ENCODE results near the gene TLE2. TPM values are rescaled to one million over a fixed set of nuclear protein-coding genes. Genes with fewer than 3 reads are reported as not detected.
A peak's percentile ranks its signal among the peaks of the same experiment; 100 is the strongest.

TLE2 gene
- total and polyA plus RNA-seq, 9 of the 15 experiments (the other 6 are each of a cell fraction or from before 2014, with no cell fraction given) = 0.35 to 13.1 (median 6.2) TPM

- TF ChIP-seq, protein P1, sequence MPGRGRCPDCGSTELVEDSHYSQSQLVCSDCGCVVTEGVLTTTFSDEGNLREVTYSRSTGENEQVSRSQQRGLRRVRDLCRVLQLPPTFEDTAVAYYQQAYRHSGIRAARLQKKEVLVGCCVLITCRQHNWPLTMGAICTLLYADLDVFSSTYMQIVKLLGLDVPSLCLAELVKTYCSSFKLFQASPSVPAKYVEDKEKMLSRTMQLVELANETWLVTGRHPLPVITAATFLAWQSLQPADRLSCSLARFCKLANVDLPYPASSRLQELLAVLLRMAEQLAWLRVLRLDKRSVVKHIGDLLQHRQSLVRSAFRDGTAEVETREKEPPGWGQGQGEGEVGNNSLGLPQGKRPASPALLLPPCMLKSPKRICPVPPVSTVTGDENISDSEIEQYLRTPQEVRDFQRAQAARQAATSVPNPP (IDR thresholded peaks at IDR 0.05; ENCODE audit: borderline replicate concordance, insufficient read depth, insufficient read length) = no peak
- TF ChIP-seq LCOR (CRISPR knock-in tag; IDR thresholded peaks at IDR 0.05) (no peak), PTBP1 (IDR thresholded peaks at IDR 0.05; ENCODE audit: low read depth, low read length) (no peak), CAMTA2 (CRISPR knock-in tag; conservative IDR thresholded peaks at IDR 0.05) (no peak), POU5F1 (IDR thresholded peaks at IDR 0.05; ENCODE audit: borderline replicate concordance, low read depth, low read length, partially characterized antibody) (no peak), ZBTB8A (IDR thresholded peaks at IDR 0.05; ENCODE audit: partially characterized antibody) (no peak), NFRKB (IDR thresholded peaks at IDR 0.05; ENCODE audit: low read depth) (no peak), RFX1 (IDR thresholded peaks at IDR 0.05) (no peak), ZNF655 (CRISPR knock-in tag; IDR thresholded peaks at IDR 0.05) (no peak), SRSF9 (IDR thresholded peaks at IDR 0.05; ENCODE audit: borderline replicate concordance, low read depth, low read length) (no peak), SUPT5H (IDR thresholded peaks at IDR 0.05) (peak; percentile 66), KDM2B (CRISPR knock-in tag; IDR thresholded peaks at IDR 0.05) (0 out of 2 replicates have a peak, but pooled peaks have one; percentile 56), SIN3A (IDR thresholded peaks at IDR 0.05; ENCODE audit: borderline replicate concordance in 2 of 2, control insufficient read depth in 1 of 2, low read depth in 2 of 2, low read length in 2 of 2) (0 out of 4 replicates have a peak, but pooled peaks have one; percentile 16 to 32), BCOR (IDR thresholded peaks at IDR 0.05) (peak; percentile 59)
- TF ChIP-seq, protein P2, sequence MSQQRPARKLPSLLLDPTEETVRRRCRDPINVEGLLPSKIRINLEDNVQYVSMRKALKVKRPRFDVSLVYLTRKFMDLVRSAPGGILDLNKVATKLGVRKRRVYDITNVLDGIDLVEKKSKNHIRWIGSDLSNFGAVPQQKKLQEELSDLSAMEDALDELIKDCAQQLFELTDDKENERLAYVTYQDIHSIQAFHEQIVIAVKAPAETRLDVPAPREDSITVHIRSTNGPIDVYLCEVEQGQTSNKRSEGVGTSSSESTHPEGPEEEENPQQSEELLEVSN (IDR thresholded peaks at IDR 0.05; ENCODE audit: borderline replicate concordance in 1 of 2, extremely low read depth in 1 of 2, insufficient read depth in 1 of 2, insufficient read length in 1 of 2, low read depth in 1 of 2, low read length in 1 of 2, poor library complexity in 1 of 2, severe bottlenecking in 1 of 2) = peak; percentile 53 to 85
- TF ChIP-seq, protein P3, sequence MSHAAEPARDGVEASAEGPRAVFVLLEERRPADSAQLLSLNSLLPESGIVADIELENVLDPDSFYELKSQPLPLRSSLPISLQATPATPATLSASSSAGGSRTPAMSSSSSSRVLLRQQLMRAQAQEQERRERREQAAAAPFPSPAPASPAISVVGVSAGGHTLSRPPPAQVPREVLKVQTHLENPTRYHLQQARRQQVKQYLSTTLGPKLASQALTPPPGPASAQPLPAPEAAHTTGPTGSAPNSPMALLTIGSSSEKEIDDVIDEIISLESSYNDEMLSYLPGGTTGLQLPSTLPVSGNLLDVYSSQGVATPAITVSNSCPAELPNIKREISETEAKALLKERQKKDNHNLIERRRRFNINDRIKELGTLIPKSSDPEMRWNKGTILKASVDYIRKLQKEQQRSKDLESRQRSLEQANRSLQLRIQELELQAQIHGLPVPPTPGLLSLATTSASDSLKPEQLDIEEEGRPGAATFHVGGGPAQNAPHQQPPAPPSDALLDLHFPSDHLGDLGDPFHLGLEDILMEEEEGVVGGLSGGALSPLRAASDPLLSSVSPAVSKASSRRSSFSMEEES (CRISPR knock-in tag; IDR thresholded peaks at IDR 0.05) = no peak
- TF ChIP-seq, protein P4, sequence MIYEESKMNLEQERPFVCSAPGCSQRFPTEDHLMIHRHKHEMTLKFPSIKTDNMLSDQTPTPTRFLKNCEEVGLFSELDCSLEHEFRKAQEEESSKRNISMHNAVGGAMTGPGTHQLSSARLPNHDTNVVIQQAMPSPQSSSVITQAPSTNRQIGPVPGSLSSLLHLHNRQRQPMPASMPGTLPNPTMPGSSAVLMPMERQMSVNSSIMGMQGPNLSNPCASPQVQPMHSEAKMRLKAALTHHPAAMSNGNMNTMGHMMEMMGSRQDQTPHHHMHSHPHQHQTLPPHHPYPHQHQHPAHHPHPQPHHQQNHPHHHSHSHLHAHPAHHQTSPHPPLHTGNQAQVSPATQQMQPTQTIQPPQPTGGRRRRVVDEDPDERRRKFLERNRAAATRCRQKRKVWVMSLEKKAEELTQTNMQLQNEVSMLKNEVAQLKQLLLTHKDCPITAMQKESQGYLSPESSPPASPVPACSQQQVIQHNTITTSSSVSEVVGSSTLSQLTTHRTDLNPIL (CRISPR knock-in tag; IDR thresholded peaks at IDR 0.05) = no peak
Measured at GRCh38 chr19:3036119-3036976, 7.3 kb upstream of the TLE2 start (continued).
